Measurements from ENCODE around the gene FUT8.
"Not testable (repeated sequence)": the region's sequence is repeated elsewhere in the genome, so short reads cannot be mapped to it uniquely, and the experiment has no call there.

Gene FUT8

GRCh38 chr14:65425885-65426284, 13.4 kb downstream of the FUT8 start:
- peaks cover 99% of the 10 kb centered on the region for H3K79me2 ChIP-seq (ENCODE audit: insufficient read depth, low read length)
- no peaks in the 10 kb centered on the region for H3K9me3 ChIP-seq (ENCODE audit: insufficient read depth, low read length, severe bottlenecking)
- no peak overlapping the region for H3K27ac ChIP-seq (ENCODE audit: low read length)
- H2AFZ ChIP-seq (ENCODE audit: low read depth, low read length), result no peak overlapping the region
- no peak for DNase-seq
- peaks cover 4% of the 10 kb centered on the region for H3K36me3 ChIP-seq (ENCODE audit: insufficient read depth, low read length)
- no peak overlapping the region for H3K4me3 ChIP-seq (ENCODE audit: low read depth in 1 of 2, low read length in 2 of 2)
- peaks cover 22% of the 10 kb centered on the region; the same call in 1 of the 2 replicates for H4K20me1 ChIP-seq (ENCODE audit: insufficient read depth, low read length)
- no peak for ATAC-seq (ENCODE audit: insufficient read depth, low read depth)
- H3K27me3 ChIP-seq (ENCODE audit: insufficient read depth, low read length, poor library complexity), result no peaks in the 10 kb centered on the region
- H3K9ac ChIP-seq (ENCODE audit: low read depth, low read length), result no peak overlapping the region
- H3K4me2 ChIP-seq (ENCODE audit: insufficient read depth, low read length), result no peak overlapping the region
- H3K4me1 ChIP-seq (ENCODE audit: insufficient read depth, low read length), result no peaks in the 10 kb centered on the region
- TF ChIP-seq EZH2 (IDR thresholded peaks at IDR 0.05; ENCODE audit: borderline replicate concordance, low read depth, low read length, severe bottlenecking) (no peak), CTCF (IDR thresholded peaks at IDR 0.05; ENCODE audit: borderline replicate concordance, extremely low read depth, low read length, poor library complexity, severe bottlenecking) (no peak)

GRCh38 chr14:65426902-65427301, 14.4 kb downstream of the FUT8 start:
- DNase-seq; H3K4me1 ChIP-seq (ENCODE audit: insufficient read depth, low read length); H3K4me2 ChIP-seq (ENCODE audit: insufficient read depth, low read length); H3K4me3 ChIP-seq (ENCODE audit: low read depth in 1 of 2, low read length in 2 of 2); H3K9me3 ChIP-seq (ENCODE audit: insufficient read depth, low read length, severe bottlenecking); H3K36me3 ChIP-seq (ENCODE audit: insufficient read depth, low read length); H3K9ac ChIP-seq (ENCODE audit: low read depth, low read length); H2AFZ ChIP-seq (ENCODE audit: low read depth, low read length); ATAC-seq (ENCODE audit: insufficient read depth, low read depth); H3K27ac ChIP-seq (ENCODE audit: low read length); H3K27me3 ChIP-seq (ENCODE audit: insufficient read depth, low read length, poor library complexity): not testable (repeated sequence)
- Histone ChIP-seq H4K20me1 (ENCODE audit: insufficient read depth, low read length) (peaks cover 19% of the 10 kb centered on the region; the same call in 1 of the 2 replicates), H3K79me2 (ENCODE audit: insufficient read depth, low read length) (peaks cover 99% of the 10 kb centered on the region)

- Histone ChIP-seq H3K4me3 (ENCODE audit: low read depth in 1 of 2, low read length in 2 of 2) (no peak overlapping the region), H2AFZ (ENCODE audit: low read depth, low read length) (no peak overlapping the region), H3K27me3 (ENCODE audit: insufficient read depth, low read length, poor library complexity) (no peaks in the 10 kb centered on the region), H3K9ac (ENCODE audit: low read depth, low read length) (no peak overlapping the region), H3K4me2 (ENCODE audit: insufficient read depth, low read length) (no peak overlapping the region), H3K27ac (ENCODE audit: low read length) (no peak overlapping the region), H4K20me1 (ENCODE audit: insufficient read depth, low read length) (peaks cover 17% of the 10 kb centered on the region; the same call in 1 of the 2 replicates), H3K36me3 (ENCODE audit: insufficient read depth, low read length) (peaks cover 7% of the 10 kb centered on the region), H3K9me3 (ENCODE audit: insufficient read depth, low read length, severe bottlenecking) (no peaks in the 10 kb centered on the region), H3K4me1 (ENCODE audit: insufficient read depth, low read length) (peaks cover 26% of the 10 kb centered on the region), H3K79me2 (ENCODE audit: insufficient read depth, low read length) (peaks cover 99% of the 10 kb centered on the region)
- DNase-seq (no peak), ATAC-seq (ENCODE audit: insufficient read depth, low read depth) (no peak)
- no peak for TF ChIP-seq EZH2 (IDR thresholded peaks at IDR 0.05; ENCODE audit: borderline replicate concordance, low read depth, low read length, severe bottlenecking)
- TF ChIP-seq CTCF (IDR thresholded peaks at IDR 0.05; ENCODE audit: borderline replicate concordance, extremely low read depth, low read length, poor library complexity, severe bottlenecking), result no peak
Observed at GRCh38 chr14:65428691-65429090, 16.2 kb downstream of the FUT8 start.

GRCh38 chr14:65429757-65430156, 17.2 kb downstream of the FUT8 start:
- H3K27ac ChIP-seq (ENCODE audit: low read length), result no peak overlapping the region
- H3K4me3 ChIP-seq (ENCODE audit: low read depth in 1 of 2, low read length in 2 of 2), result no peak overlapping the region
- peaks cover 8% of the 10 kb centered on the region for H3K36me3 ChIP-seq (ENCODE audit: insufficient read depth, low read length)
- no peak overlapping the region for H2AFZ ChIP-seq (ENCODE audit: low read depth, low read length)
- H3K79me2 ChIP-seq (ENCODE audit: insufficient read depth, low read length), result peaks cover 99% of the 10 kb centered on the region
- no peaks in the 10 kb centered on the region for H3K27me3 ChIP-seq (ENCODE audit: insufficient read depth, low read length, poor library complexity)
- DNase-seq (no peak), ATAC-seq (ENCODE audit: insufficient read depth, low read depth) (no peak)
- TF ChIP-seq EZH2 (IDR thresholded peaks at IDR 0.05; ENCODE audit: borderline replicate concordance, low read depth, low read length, severe bottlenecking) (no peak), CTCF (IDR thresholded peaks at IDR 0.05; ENCODE audit: borderline replicate concordance, extremely low read depth, low read length, poor library complexity, severe bottlenecking) (no peak)
- H4K20me1 ChIP-seq (ENCODE audit: insufficient read depth, low read length), result peaks cover 10% of the 10 kb centered on the region; the same call in 1 of the 2 replicates
- H3K4me1 ChIP-seq (ENCODE audit: insufficient read depth, low read length), result peaks cover 37% of the 10 kb centered on the region
- H3K4me2 ChIP-seq (ENCODE audit: insufficient read depth, low read length), result no peak overlapping the region
- H3K9ac ChIP-seq (ENCODE audit: low read depth, low read length), result no peak overlapping the region
- no peaks in the 10 kb centered on the region for H3K9me3 ChIP-seq (ENCODE audit: insufficient read depth, low read length, severe bottlenecking)

All from DND-41 (cell line).